Camera-type eye (tissue), 1 donor: ENCODE data around the gene OR5AP2. TPM values are rescaled to one million over a fixed set of nuclear protein-coding genes. Genes with fewer than 3 reads are reported as not detected.

Experiments used
- total RNA-seq: library from RNA; depleted of rRNA; stranded (reverse); fragments of >200 nt; gene quantifications from one replicate; pipeline ENCODE4 v1.2.3, GENCODE V29; 2014

OR5AP2 gene
- not detected for total RNA-seq

DNA sequence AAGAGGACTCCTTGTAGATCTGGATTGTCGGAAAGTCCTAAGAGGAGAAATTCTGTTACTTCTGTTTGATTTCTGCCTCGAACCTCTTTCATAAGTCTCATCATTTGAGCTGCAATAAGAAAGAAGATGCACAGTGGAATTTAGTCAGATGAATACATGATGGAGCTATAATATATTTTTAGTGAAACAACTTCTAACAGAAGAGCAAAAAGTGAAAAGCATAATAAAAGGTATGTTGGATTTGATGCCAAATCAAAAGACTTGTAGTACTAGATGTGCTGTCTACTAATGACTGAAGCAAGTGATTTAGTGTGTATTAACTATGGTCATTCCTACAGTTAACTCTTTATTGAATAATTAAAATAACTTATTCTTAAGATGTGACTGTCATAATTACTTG lies at the start of gene OR5AP2:
TSS of gene OR5AP2 (minus strand) at position 101 of the 400 bp plus-strand sequence. CDS start at position 101, 0 bp downstream.

GRCh38 chr11:56663386-56663785 lies 21.1 kb upstream of the OR5AP2 start, which contains the start of gene OR5AR1:
OR5AR1 (plus strand) TSS chr11:56663686; CDS start chr11:56663686, 0 bp downstream.

Other genes starting within 250 kb of the OR5AP2 start
- not detected for gene OR5AL1, start 229.7 kb downstream of the OR5AP2 start, total RNA-seq
- not detected for gene OR5M3, start 169.1 kb downstream of the OR5AP2 start, total RNA-seq
- gene OR5M8, start 151.1 kb downstream of the OR5AP2 start, total RNA-seq = not detected
- gene OR5M11, start 99.2 kb downstream of the OR5AP2 start, total RNA-seq = not detected
- not detected for gene OR5M10, start 64.7 kb downstream of the OR5AP2 start, total RNA-seq
- gene OR5M1, start 27.6 kb downstream of the OR5AP2 start, total RNA-seq = not detected
- gene OR5AR1, start 21.2 kb upstream of the OR5AP2 start, total RNA-seq = not detected
- gene OR9G1, start 56.7 kb upstream of the OR5AP2 start, total RNA-seq = not detected
- not detected for gene OR9G4, start 106.3 kb upstream of the OR5AP2 start, total RNA-seq